Suprapubic skin (tissue), 4 donors: ENCODE measurements around the gene NR3C2. TPM values are rescaled to one million over a fixed set of nuclear protein-coding genes. Genes with fewer than 3 reads are reported as not detected.
"Not testable (repeated sequence)": the region's sequence is repeated elsewhere in the genome, so short reads cannot be mapped to it uniquely, and the experiment has no call there.

Experiments used
- DNase-seq, 2 donors: peaks; one replicate each; pipeline ENCODE4 v3.0.0-alpha.2; 2019; ENCODE audit warnings: low spot score in 2 of 2
- H3K27ac ChIP-seq: fragments of 200-600 bp; sonication (generic); one replicate; pipeline ENCODE4 v1.5.1; 2019
- H3K27me3 ChIP-seq: fragments of 200-600 bp; sonication (generic); one replicate; pipeline ENCODE4 v1.5.1; 2019
- H3K36me3 ChIP-seq: fragments of 200-600 bp; sonication (generic); one replicate; pipeline ENCODE4 v1.5.1; 2019
- H3K4me1 ChIP-seq: fragments of 200-600 bp; sonication (generic); one replicate; pipeline ENCODE4 v1.5.1; 2019
- H3K4me3 ChIP-seq: fragments of 200-600 bp; sonication (generic); one replicate; pipeline ENCODE4 v1.5.1; 2019; ENCODE audit warnings: mild to moderate bottlenecking
- H3K9me3 ChIP-seq: fragments of 200-600 bp; sonication (generic); one replicate; pipeline ENCODE4 v1.5.1; 2019
- EP300 ChIP-seq: sonication (generic); formaldehyde crosslinking; IDR thresholded peaks from one replicate; pipeline ENCODE4 v1.6.1; 2017; ENCODE audit warnings: antibody characterized with exemption
- POLR2A ChIP-seq, 2 donors: fragments of 450-650 bp; IDR thresholded peaks; one replicate each; pipeline ENCODE4 v1.6.1; 2017; ENCODE audit warnings: antibody characterized with exemption in 2 of 2, mild to moderate bottlenecking in 2 of 2, moderate library complexity in 2 of 2
- POLR2AphosphoS5 ChIP-seq, 3 donors: sonication (generic); formaldehyde crosslinking; IDR thresholded peaks; one replicate each; pipeline ENCODE4 v1.6.1; 2017; ENCODE audit warnings: antibody characterized with exemption in 3 of 3
- WGBS: methylation state at CpG from one replicate; pipeline ENCODE4 v1.1.5; 2018; 5-methylcytosine and 5-hydroxymethylcytosine counted together
- total RNA-seq, 4 donors: library from RNA; depleted of rRNA; stranded (reverse); fragments of >200 nt; gene quantifications; one replicate each; pipeline ENCODE4 v1.1.0, GENCODE V29; 2016
- TF ChIP-seq, protein P1 (sequence below), 2 donors: fragments of 200-600 bp in 1 of 2; fragments of 450-650 bp in 1 of 2; sonication (generic) in 1 of 2; IDR thresholded peaks; one replicate each; pipeline ENCODE4 v1.5.1; 2016 to 2019; ENCODE audit warnings: antibody characterized with exemption in 2 of 2, mild to moderate bottlenecking in 1 of 2, moderate library complexity in 1 of 2

NR3C2 gene
- total RNA-seq, 4 donors from 2014 or later, result 7.3 to 12.1 (median 11.0) TPM

DNA sequence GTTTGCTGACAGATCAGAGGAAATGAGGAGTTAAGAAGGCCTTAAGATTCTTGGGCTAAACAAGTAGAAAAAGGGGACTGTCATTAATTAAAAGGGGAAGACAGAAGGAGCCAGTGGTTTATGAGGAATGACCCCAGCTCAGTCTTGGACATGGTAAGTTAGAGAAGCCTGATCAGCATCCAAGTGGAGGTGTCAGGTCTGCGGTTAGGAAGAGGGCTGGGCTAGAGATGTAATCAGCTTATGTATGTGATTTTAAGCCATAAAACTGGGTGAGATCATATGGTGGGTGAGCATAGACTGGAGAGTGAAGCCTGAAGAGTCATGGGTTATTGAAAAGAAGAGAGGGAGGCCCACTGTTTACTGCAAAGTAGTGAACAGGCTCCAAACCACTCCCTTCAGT, 246.1 kb downstream of the NR3C2 start:
- Histone ChIP-seq H3K9me3 (no peaks in the 10 kb centered on the region), H3K4me1 (no peaks in the 10 kb centered on the region), H3K4me3 (no peak overlapping the region), H3K36me3 (peaks cover 5% of the 10 kb centered on the region), H3K27me3 (no peaks in the 10 kb centered on the region), H3K27ac (no peak overlapping the region)
- TF ChIP-seq POLR2A (IDR thresholded peaks at IDR 0.05), result no peak
- TF ChIP-seq EP300, result no peak
- TF ChIP-seq POLR2AphosphoS5 (IDR thresholded peaks at IDR 0.05), result no peak
- TF ChIP-seq, protein P1, sequence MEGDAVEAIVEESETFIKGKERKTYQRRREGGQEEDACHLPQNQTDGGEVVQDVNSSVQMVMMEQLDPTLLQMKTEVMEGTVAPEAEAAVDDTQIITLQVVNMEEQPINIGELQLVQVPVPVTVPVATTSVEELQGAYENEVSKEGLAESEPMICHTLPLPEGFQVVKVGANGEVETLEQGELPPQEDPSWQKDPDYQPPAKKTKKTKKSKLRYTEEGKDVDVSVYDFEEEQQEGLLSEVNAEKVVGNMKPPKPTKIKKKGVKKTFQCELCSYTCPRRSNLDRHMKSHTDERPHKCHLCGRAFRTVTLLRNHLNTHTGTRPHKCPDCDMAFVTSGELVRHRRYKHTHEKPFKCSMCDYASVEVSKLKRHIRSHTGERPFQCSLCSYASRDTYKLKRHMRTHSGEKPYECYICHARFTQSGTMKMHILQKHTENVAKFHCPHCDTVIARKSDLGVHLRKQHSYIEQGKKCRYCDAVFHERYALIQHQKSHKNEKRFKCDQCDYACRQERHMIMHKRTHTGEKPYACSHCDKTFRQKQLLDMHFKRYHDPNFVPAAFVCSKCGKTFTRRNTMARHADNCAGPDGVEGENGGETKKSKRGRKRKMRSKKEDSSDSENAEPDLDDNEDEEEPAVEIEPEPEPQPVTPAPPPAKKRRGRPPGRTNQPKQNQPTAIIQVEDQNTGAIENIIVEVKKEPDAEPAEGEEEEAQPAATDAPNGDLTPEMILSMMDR (IDR thresholded peaks at IDR 0.05), result no peak
- 79% methylated on average over 1 of the region's 1 CpG for WGBS
- DNase-seq, result no peak

DNA sequence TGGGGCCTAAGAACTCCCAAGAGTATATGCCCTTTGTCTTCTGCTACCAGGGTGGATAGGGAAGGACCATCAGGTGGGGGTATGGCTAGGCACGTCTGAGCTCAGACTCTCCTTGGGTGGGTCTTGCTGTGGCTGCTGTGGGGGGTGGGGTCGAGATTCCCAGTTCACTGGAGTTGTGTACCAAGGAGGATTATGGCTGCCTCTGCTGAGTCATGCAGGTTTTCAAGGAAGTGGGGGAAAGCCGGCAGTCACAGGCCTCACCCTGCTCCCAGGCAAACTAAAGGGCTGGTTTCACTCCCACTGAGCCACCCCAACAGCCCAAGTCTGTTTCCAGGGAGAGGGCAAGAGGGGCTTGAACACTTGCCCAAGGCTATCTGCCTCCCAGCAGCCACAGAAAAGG, 249.7 kb downstream of the NR3C2 start:
- no peaks in the 10 kb centered on the region for H3K27me3 ChIP-seq
- TF ChIP-seq, protein P1 (IDR thresholded peaks at IDR 0.05), result no peak
- TF ChIP-seq POLR2A (IDR thresholded peaks at IDR 0.05) (no peak), POLR2AphosphoS5 (IDR thresholded peaks at IDR 0.05) (no peak), EP300 (no peak)
- peaks cover 5% of the 10 kb centered on the region for H3K36me3 ChIP-seq
- 73% methylated on average over 3 of the region's 3 CpGs for WGBS
- no peak overlapping the region for H3K27ac ChIP-seq
- no peaks in the 10 kb centered on the region for H3K4me1 ChIP-seq
- H3K4me3 ChIP-seq, result no peak overlapping the region
- no peak for DNase-seq
- no peaks in the 10 kb centered on the region for H3K9me3 ChIP-seq

DNA sequence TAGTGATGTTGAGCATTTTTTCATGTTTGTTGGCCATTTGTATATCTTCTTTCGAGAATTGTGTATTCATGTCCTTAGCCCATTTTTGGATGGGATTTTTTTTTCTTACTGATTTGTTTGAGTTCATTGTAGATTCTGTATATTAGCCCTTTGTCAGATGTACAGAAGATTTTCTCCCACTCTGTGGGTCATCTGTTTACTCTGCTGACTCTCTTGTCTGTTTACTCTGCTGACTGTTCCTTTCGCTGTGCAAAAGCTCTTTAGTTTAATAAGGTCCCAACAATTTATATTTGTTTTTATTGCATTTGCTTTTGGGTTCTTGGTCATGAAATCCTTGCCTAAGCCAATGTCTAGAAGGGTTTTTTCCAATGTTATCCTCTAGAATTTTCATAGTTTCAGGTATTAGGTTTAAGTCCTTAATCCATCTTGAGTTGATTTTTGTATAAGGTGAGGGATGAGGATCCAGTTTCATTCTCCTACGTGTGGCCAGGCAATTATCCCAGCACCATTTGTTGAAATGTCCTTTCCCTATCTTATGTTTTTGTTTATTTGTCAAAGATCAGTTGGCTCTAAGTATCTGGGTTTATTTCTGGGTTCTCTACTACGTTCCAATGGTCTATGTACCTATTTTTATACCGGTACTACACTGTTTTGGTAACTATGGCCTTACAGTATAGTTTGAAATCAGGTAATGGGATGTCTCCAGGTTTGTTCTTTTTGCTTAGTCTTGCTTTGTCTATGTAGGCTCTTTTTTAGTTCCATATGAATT, 254.6 kb downstream of the NR3C2 start:
- H3K36me3 ChIP-seq, H3K9me3 ChIP-seq, H3K27ac ChIP-seq, H3K4me3 ChIP-seq, DNase-seq, H3K4me1 ChIP-seq, H3K27me3 ChIP-seq: not testable (repeated sequence)
- 94% methylated on average over 5 of the region's 5 CpGs for WGBS

DNA sequence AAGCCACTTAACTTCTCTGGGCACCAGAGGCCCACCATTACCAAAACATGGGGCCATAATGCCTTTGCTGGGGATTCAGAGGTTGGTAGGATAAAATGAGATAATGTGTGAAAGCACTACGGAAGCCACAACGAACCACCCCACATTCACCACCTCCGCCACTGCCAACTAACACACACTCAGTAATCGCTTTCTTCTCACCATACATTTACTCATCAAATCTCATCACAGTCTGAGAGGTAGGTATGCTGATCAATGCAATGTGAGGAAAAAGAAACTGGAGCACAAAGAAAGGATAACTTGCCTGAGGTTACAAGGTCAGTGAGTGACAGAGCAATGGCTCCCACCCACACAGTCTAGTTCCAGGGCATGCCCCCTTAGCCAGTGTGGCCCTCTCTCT, 257.3 kb downstream of the NR3C2 start:
- TF ChIP-seq, protein P1 (IDR thresholded peaks at IDR 0.05), result no peak
- TF ChIP-seq POLR2A (IDR thresholded peaks at IDR 0.05) (no peak), POLR2AphosphoS5 (IDR thresholded peaks at IDR 0.05) (no peak), EP300 (no peak)
- Histone ChIP-seq H3K27me3 (no peaks in the 10 kb centered on the region), H3K9me3 (no peaks in the 10 kb centered on the region), H3K4me1 (no peaks in the 10 kb centered on the region), H3K27ac (no peak overlapping the region), H3K4me3 (no peak overlapping the region), H3K36me3 (no peaks in the 10 kb centered on the region)
- 96% methylated on average over 4 of the region's 4 CpGs for WGBS
- no peak for DNase-seq

DNA sequence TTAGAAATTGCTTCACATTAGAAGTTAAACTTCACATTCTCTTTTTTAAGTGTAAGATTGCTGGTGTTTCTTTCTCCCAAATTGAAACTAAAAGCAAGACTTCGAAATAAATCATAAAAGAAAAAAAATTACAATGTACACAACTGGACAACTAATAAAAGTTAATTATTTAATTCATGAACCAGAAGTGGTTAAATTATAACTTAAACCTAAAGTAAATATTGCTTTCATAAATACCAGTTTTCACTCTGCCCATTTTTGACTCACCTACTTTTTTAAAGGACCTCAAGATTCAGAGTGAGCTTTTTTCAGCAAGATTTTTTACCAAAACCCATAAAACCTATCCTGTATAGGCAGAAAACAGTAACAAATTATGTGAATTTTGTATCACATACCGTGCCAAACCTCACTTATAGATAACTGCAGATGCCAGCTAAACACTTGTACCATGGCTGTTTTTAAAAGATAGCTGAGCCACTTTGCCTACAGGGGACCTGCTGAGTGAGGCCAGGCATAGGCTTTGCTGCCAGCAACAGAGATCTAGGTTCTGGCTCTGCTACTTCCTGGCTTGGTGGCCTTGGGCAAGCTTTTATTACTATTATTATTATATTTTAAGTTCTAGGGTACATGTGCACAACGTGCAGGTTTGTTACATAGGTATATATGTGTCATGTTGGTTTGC, 259.8 kb downstream of the NR3C2 start:
- WGBS, result 83% methylated on average over 3 of the region's 3 CpGs

More for the DNA sequence above, 259.8 kb downstream of the NR3C2 start:
- no peaks in the 10 kb centered on the region for H3K9me3 ChIP-seq
- DNase-seq, result no peak
- H3K27me3 ChIP-seq, result no peaks in the 10 kb centered on the region
- TF ChIP-seq POLR2A (IDR thresholded peaks at IDR 0.05) (no peak), POLR2AphosphoS5 (IDR thresholded peaks at IDR 0.05) (no peak)
- TF ChIP-seq, protein P1 (IDR thresholded peaks at IDR 0.05), result no peak
- no peak overlapping the region for H3K4me3 ChIP-seq
- no peaks in the 10 kb centered on the region for H3K36me3 ChIP-seq
- H3K27ac ChIP-seq, result no peak overlapping the region
- no peaks in the 10 kb centered on the region for H3K4me1 ChIP-seq
